ENCODE measurements around the gene CCNK.

- TF ChIP-seq CTCF (conservative IDR thresholded peaks at IDR 0.05) = no peak
- no peak for TF ChIP-seq EZH2 (IDR thresholded peaks at IDR 0.05; ENCODE audit: low read depth)
Measured at GRCh38 chr14:99542566-99542965, 61.4 kb downstream of the CCNK start.
